Thyroid gland (tissue), 4 donors: Measurements from ENCODE around the gene WASHC2A. TPM values are rescaled to one million over a fixed set of nuclear protein-coding genes. Genes with fewer than 3 reads are reported as not detected.
"Not testable (repeated sequence)": the region's sequence is repeated elsewhere in the genome, so short reads cannot be mapped to it uniquely, and the experiment has no call there.

Source experiments
- DNase-seq, 2 donors: peaks; one replicate each; pipeline ENCODE4 v3.0.0-alpha.2; 2019
- H3K27ac ChIP-seq, 3 donors: fragments of 200-600 bp; sonication (generic); 1 replicate in 2 of 3; 2 replicates in 1 of 3; pipeline ENCODE4 v1.5.1; 2016 to 2019; ENCODE audit warnings: mild to moderate bottlenecking in 1 of 3, moderate library complexity in 1 of 3
- H3K27me3 ChIP-seq: fragments of 200-600 bp; sonication (generic); one replicate; pipeline ENCODE4 v1.5.1; 2019
- H3K36me3 ChIP-seq, 2 donors: fragments of 200-600 bp; sonication (generic); one replicate each; pipeline ENCODE4 v1.5.1; 2016 to 2019
- H3K4me1 ChIP-seq, 2 donors: fragments of 200-600 bp; sonication (generic); one replicate each; pipeline ENCODE4 v1.5.1; 2017 to 2019
- H3K4me3 ChIP-seq, 3 donors: fragments of 200-600 bp; sonication (generic); replicated peaks in 1 of 3; 1 replicate in 2 of 3; 2 replicates in 1 of 3; pipeline ENCODE4 v1.5.1; 2016; ENCODE audit warnings: mild to moderate bottlenecking in 1 of 3
- H3K9me3 ChIP-seq: fragments of 200-600 bp; sonication (generic); one replicate; pipeline ENCODE4 v1.5.1; 2017
- CTCF ChIP-seq, 6 experiments: fragments of 200-600 bp in 3 of 6; fragments of 450-650 bp in 3 of 6; sonication (generic) in 3 of 6; IDR thresholded peaks; one replicate each; pipeline ENCODE4 v1.5.1; 2016 to 2019; ENCODE audit warnings: antibody characterized with exemption in 6 of 6, mild to moderate bottlenecking in 2 of 6, inconsistent platforms in 1 of 6, moderate library complexity in 1 of 6
- POLR2A ChIP-seq, 2 donors: fragments of 450-650 bp; IDR thresholded peaks; one replicate each; pipeline ENCODE4 v1.6.1; 2017; ENCODE audit warnings: antibody characterized with exemption in 2 of 2, mild to moderate bottlenecking in 2 of 2, moderate library complexity in 1 of 2
- WGBS, 2 donors: methylation state at CpG; one replicate each; pipeline ENCODE4 v1.1.5; 2017; 5-methylcytosine and 5-hydroxymethylcytosine counted together
- intact Hi-C: fragments of 100-400 bp; cut with DNase I; formaldehyde crosslinking; loops from one replicate; pipeline ENCODE4 v1.15.1; 2023
- total RNA-seq, 4 donors: library from RNA; depleted of rRNA; stranded (reverse); fragments of >200 nt; gene quantifications; one replicate each; pipeline ENCODE4 v1.2.3, GENCODE V29; 2016

The WASHC2A gene
- total RNA-seq, 4 donors from 2014 or later: 29.2 to 42.2 (median 37.1) TPM

- H3K9me3 ChIP-seq, H3K27ac ChIP-seq, DNase-seq, H3K27me3 ChIP-seq, H3K4me1 ChIP-seq, H3K4me3 ChIP-seq, H3K36me3 ChIP-seq, intact Hi-C loops: not testable (repeated sequence)
- WGBS, 2 donors: 0% methylated on average over 1 of the region's 1 CpG
These were observed 77.8 kb downstream of the WASHC2A start for GRCh38 chr10:50145575-50145974.

DNA sequence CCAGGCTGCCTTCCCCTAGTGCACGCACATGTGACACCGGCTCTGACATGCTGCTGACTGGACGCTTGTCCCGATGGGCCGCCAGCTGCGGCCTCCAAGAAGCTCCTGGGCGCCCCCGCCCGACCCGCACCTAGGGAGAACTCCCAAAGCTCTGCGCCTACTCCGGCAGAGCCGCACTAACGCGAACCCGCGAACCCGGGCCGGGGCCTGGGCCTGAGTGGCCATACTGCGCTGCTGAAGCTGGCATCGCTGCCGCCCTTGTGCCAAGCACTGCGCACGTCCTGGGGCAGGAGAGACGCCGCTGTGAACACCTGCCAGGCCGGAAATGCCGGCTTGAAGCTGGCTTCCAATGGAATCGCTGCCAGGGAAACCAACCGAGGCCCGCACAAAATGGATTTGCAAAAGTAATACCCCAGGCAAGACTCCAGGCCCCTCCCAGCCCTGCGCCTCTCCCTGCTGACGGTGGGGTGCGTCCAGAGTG, 85.1 kb downstream of the WASHC2A start:
- TF ChIP-seq CTCF (IDR thresholded peaks at IDR 0.05): no peak
- TF ChIP-seq POLR2A (IDR thresholded peaks at IDR 0.05): no peak
- DNase-seq: peak; percentile 29 to 56
- Histone ChIP-seq H3K27me3 (no peaks in the 10 kb centered on the region), H3K4me3 (peak overlapping the region in 1 of 3 donors; percentile 23), H3K36me3 (no peaks in the 10 kb centered on the region), H3K9me3 (no peaks in the 10 kb centered on the region), H3K27ac (no peak overlapping the region), H3K4me1 (no peaks in the 10 kb centered on the region)
- 1 to 4% methylated on average over 8 to 12 of the region's 34 CpGs for WGBS, 2 donors
- intact Hi-C loops: no loop called here

GRCh38 chr10:50157868-50158267, 90.1 kb downstream of the WASHC2A start:
- intact Hi-C loops, DNase-seq: not testable (repeated sequence)

GRCh38 chr10:50159856-50160255, 92.1 kb downstream of the WASHC2A start:
- H3K27ac ChIP-seq, H3K4me3 ChIP-seq, H3K36me3 ChIP-seq, DNase-seq, H3K4me1 ChIP-seq, H3K27me3 ChIP-seq, H3K9me3 ChIP-seq, intact Hi-C loops: not testable (repeated sequence)
- 88 to 89% methylated on average over 2 of the region's 2 CpGs for WGBS, 2 donors

More at GRCh38 chr10:50157868-50158267, 90.1 kb downstream of the WASHC2A start:
- not testable (repeated sequence) for H3K36me3 ChIP-seq, H3K9me3 ChIP-seq, H3K27me3 ChIP-seq, H3K4me3 ChIP-seq, H3K27ac ChIP-seq, H3K4me1 ChIP-seq

GRCh38 chr10:50165038-50165437, 97.3 kb downstream of the WASHC2A start:
- H3K36me3 ChIP-seq, H3K9me3 ChIP-seq, DNase-seq, H3K4me1 ChIP-seq, intact Hi-C loops, H3K27ac ChIP-seq, H3K4me3 ChIP-seq, H3K27me3 ChIP-seq: not testable (repeated sequence)
- WGBS, 2 donors: 39 to 45% methylated on average over 2 of the region's 2 CpGs

DNA sequence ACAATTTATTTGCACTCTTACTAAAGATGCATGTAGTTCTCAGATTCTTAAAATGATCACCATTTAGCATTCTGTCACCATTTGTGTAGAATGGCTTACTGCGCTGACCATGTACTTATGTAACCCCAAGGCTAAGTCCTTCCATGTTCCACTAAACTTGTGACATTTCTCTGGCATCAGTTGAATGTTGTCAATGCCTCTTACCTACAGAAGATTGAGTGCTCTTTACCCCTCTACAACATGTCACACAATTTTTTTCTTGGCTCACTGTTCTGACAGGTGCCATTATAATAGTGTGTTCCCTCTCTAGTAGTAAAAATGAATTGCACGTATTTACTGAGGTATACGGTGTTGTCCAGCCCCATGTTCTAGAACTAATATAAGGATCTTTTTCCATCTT, 100.1 kb downstream of the WASHC2A start:
- not testable (repeated sequence) for H3K4me3 ChIP-seq

DNA sequence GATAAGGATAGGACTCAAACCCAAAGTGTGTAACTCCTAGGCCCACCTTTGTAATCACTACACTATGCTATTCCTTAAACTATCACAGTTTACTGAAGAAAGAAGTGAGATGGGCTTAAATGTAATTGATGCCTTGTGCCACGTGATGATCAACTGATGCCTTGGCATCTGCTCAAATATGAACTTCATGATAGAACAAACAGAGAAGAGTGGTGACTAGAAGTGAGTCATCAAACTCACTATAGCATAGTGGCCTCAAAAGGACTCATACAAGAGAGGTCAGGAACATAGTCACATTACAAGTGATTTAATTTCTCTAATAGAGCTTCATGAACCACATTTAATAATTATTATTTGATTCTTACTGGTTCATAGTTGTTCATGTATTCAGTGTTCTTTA, 101.8 kb downstream of the WASHC2A start:
- intact Hi-C loops, H3K36me3 ChIP-seq, DNase-seq, H3K4me3 ChIP-seq, H3K4me1 ChIP-seq, H3K9me3 ChIP-seq, H3K27me3 ChIP-seq, H3K27ac ChIP-seq: not testable (repeated sequence)
- WGBS, 2 donors: 58 to 62% methylated on average over 1 of the region's 1 CpG

More for the DNA sequence above, 100.1 kb downstream of the WASHC2A start:
- intact Hi-C loops, H3K27me3 ChIP-seq, DNase-seq, H3K4me1 ChIP-seq, H3K36me3 ChIP-seq, H3K9me3 ChIP-seq, H3K27ac ChIP-seq: not testable (repeated sequence)
- WGBS, 2 donors: 94% methylated on average over 3 of the region's 3 CpGs

DNA sequence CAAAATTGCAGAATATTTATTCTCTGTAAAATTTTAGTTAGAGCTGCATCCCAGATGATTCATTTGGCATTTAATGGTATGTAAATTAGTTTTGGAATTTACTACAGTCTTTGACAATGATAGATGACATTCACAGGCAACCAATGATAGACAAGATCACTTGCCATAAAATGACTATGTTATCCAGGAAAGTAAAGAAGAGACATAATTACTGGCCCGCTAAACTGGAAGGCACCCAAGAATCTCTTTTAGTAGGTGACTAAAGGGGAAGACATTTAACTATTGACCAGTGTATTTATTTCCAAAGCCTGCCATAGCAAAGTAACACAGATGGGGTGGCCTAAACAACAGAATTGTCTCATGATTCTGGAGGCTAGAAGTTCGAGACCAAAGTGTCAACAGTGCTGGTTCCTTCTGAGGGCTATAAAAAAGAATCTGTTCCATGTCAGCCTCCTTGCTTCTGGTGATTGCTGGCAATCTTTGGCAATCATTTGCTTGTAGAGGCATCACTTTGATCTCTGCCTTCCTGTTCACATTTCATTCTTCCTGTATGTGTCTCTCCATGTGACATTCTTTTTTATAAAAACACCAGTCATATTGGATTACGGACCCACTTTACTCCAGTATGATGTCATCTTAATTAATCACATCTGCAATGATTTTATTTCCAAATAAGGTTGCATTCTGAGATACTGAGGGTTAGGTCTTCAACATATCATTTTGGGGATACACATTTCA, 107.2 kb downstream of the WASHC2A start:
- H3K9me3 ChIP-seq, DNase-seq, H3K36me3 ChIP-seq, intact Hi-C loops, H3K4me3 ChIP-seq, H3K27me3 ChIP-seq, H3K27ac ChIP-seq, H3K4me1 ChIP-seq: not testable (repeated sequence)
- WGBS, 2 donors: 48 to 58% methylated on average over 3 of the region's 3 CpGs

Other genes with a start within 250 kb of the WASHC2A start
- 10 to 100 TPM; 22.0 to 32.4 (median 23.5) TPM for gene PARG, start 125.9 kb upstream of the WASHC2A start, total RNA-seq
- gene TIMM23B, start 125.9 kb upstream of the WASHC2A start, total RNA-seq: 10 to 100 TPM; 18.9 to 48.9 (median 25.0) TPM
- 10 to 100 TPM; 11.5 to 21.2 (median 18.3) TPM for gene AGAP6, start 79.5 kb upstream of the WASHC2A start, total RNA-seq
- gene ASAH2, start 183.6 kb downstream of the WASHC2A start, total RNA-seq: under 1 TPM; 0.11 to 0.81 (median 0.69) TPM